Epithelial cell of esophagus (primary cell): ENCODE results near the gene TGFB2.
"Not testable (repeated sequence)": the region's sequence is repeated elsewhere in the genome, so short reads cannot be mapped to it uniquely, and the experiment has no call there.

Experiments used
- DNase-seq: peaks from one replicate; pipeline ENCODE4 v3.0.0; 2010; ENCODE audit warnings: low read depth
- H3K4me3 ChIP-seq: 2 replicates; pipeline ENCODE4 v1.5.1; 2011; ENCODE audit warnings: mild to moderate bottlenecking, low read length, control low read depth
- CTCF ChIP-seq: IDR thresholded peaks from 2 replicates; pipeline ENCODE4 v1.5.1; 2011; ENCODE audit warnings: low read depth, mild to moderate bottlenecking, low read length, control low read depth, inconsistent platforms; ENCODE audit not compliant: insufficient read depth; ENCODE audit errors: missing control alignments

Gene TGFB2

DNA sequence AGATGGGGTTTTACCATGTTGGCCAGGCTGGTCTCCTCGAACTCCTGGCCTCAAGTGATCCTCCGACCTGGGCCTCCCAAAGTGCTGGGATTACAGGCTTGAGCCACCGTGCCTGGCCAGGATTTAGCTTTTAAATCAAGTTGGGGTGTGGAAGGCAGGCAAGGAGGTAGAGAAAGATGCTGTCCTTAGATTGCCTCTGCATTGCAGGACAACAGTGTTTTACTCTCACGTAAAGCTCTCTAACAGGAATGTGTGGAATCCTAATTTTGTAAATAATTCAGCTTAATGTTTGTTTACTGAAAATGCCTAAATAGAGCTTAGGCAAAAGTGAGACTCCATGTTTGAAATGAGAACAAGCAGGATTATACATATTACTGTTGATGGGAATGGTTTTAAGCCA lies 29.5 kb upstream of the TGFB2 start:
- H3K4me3 ChIP-seq = no peak overlapping the region
- DNase-seq = no peak
- no peak for TF ChIP-seq CTCF

DNA sequence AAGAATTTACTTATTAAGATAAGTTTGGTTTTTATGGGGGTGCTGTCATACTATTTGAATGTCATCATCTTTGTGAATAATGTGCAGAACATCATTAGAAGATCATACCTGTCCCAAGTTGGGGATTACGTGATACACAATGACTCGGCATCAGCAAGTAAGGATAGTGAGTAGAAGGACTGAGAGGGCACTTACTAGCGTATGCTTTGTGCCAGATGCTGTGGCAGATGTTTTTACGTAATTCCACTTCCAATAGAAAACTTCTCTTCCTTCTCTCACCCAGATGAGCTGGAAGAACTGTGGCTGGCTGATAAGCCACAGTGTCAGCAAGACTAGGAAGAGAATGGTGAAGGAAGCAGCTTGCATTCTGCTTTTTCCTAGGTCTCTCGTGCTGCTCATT lies 28.1 kb upstream of the TGFB2 start:
- peak; percentile 6 for DNase-seq
- no peak overlapping the region for H3K4me3 ChIP-seq
- TF ChIP-seq CTCF = no peak

GRCh38 chr1:218320182-218320581 lies 25.0 kb upstream of the TGFB2 start:
- DNase-seq, H3K4me3 ChIP-seq: not testable (repeated sequence)

DNA sequence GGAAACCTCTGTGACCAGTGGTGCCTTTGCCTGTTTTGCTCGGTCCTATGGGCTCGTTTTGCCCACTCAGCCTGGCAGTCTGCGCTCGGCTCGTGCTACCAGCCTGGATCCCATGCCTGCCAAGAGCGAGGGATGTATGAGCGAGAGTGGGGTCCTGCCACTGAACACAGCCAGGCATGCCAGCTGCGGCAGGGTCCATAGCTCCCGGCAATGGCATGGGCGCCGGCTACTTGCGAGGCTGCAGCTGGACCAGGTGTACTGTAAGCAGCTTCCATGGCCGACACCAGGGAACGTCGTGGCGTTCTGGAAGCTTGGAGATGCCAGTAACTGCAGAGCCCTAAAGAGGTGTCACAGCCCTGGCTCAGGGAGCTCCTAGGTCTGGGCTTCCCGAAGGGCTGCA lies 22.4 kb upstream of the TGFB2 start:
- TF ChIP-seq CTCF = no peak
- H3K4me3 ChIP-seq = no peak overlapping the region
- DNase-seq = no peak

- DNase-seq = no peak
- TF ChIP-seq CTCF = no peak
- H3K4me3 ChIP-seq = no peak overlapping the region
These were observed 21.4 kb upstream of the TGFB2 start for GRCh38 chr1:218323568-218324225.

GRCh38 chr1:218324226-218324580 lies 20.9 kb upstream of the TGFB2 start:
- no peak overlapping the region for H3K4me3 ChIP-seq
- no peak for TF ChIP-seq CTCF
- no peak for DNase-seq

- no peak overlapping the region for H3K4me3 ChIP-seq
- DNase-seq = no peak
- TF ChIP-seq CTCF = no peak
These were observed 16.4 kb upstream of the TGFB2 start for GRCh38 chr1:218328769-218329168.
